GM12874 (cell line): ENCODE measurements around the gene EPHA10.

Experiments
- CTCF ChIP-seq: IDR thresholded peaks from 2 replicates; pipeline ENCODE4 v1.5.1; 2011; ENCODE audit warnings: low read depth, mild to moderate bottlenecking, control low read depth, low read length, moderate library complexity; ENCODE audit not compliant: insufficient read depth

EPHA10 gene

GRCh38 chr1:37807555-37808368, 42.8 kb upstream of the EPHA10 start, which contains the start of the genes C1orf122 and YRDC:
Gene C1orf122 (plus strand): TSS chr1:37807790. CDS start chr1:37808405, 615 bp downstream.
Gene YRDC (minus strand): TSS chr1:37808208. CDS start chr1:37808180, 28 bp downstream.
- no peak for TF ChIP-seq CTCF

- TF ChIP-seq CTCF, result no peak
Observed at GRCh38 chr1:37807220-37807554, 42.3 kb upstream of the EPHA10 start.

- no peak for TF ChIP-seq CTCF
Observed at GRCh38 chr1:37802439-37802838, 37.5 kb upstream of the EPHA10 start.

DNA sequence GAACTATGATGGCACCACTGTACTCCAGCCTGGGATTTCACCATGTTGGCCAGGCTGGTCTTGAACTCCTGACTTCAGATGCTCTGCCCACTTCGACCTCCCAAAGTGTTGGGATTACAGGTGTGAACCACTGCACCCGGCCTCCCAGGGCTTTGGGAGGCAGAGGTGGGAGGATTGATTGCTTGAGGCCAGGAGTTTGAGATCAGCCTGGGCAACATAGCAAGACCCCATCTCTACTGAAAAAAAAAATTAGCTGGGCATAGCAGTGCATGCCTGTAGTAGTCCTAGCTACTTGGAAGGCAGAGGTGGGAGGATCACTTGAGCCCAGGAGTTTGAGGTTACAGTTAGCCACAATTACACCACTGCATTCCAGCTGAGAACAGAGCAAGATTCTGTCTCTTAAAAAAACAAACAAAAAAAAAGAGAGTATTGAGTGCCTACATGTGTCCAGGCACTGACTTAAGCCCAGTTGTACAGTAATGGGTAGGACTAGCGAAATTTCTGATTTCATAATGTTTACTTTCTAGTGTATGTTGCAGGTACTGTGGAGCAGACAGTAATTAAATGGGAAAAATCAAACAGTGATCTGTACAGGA, 32.9 kb upstream of the EPHA10 start:
- no peak for TF ChIP-seq CTCF

- TF ChIP-seq CTCF, result no peak
Observed at GRCh38 chr1:37795340-37796125, 30.6 kb upstream of the EPHA10 start.

DNA sequence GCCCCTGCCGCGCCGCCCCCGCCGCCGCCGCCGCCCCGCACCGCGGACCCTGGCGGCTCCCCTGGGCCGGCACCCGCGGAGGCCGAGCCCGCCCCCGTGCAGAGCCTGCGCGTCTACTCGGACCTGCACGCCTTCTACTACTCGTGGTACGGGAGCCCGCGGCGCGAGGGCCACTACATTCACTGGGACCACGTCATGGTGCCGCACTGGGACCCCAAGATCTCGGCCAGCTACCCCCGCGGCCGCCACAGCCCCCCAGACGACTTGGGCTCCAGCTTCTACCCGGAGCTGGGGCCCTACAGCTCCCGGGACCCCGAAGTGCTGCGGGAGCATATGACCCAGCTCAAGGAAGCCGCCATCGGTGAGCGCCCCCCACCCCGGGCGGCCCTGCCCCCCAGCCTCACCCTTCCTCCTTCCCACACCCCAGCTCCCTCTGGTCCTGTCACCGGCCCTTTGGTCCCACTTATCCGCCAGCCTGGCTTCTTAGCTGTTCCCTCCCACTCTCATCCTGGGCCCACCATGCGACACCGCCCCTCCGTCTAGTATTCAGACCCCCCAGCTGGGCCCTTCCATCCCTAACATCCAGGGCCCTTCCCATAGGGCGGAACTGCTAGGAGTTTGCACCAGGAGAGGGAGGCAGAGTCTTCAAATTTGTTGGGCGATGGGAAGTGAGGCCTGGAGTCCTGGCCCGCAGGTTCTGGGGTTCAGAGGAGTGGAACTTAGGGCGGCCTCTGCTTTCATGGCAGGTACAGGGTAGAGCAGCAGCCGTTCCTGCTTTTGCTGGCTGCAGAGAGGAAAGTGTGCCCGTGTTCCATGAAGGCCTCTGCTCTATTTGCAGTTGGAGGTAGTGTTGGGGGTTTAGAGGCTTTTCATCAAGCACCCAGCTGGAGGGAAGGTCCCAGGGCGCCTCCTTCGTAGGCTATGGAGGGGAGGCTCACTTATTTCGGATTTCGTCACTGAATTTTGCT, 29.7 kb upstream of the EPHA10 start:
- TF ChIP-seq CTCF, result no peak
